Ramos (cell line): ENCODE measurements around the gene TAP2.

Experiments
- in situ Hi-C: fragments of 300-500 bp; cut with MboI; formaldehyde crosslinking; loops from one replicate; pipeline ENCODE4 v1.14.3; 2022; ENCODE audit warnings: low sequenced_read_pairs; ENCODE audit not compliant: unreplicated experiment

The TAP2 gene

GRCh38 chr6:32855467-32856174 lies 17.1 kb upstream of the TAP2 start:
- in situ Hi-C loops: no loop called here

DNA sequence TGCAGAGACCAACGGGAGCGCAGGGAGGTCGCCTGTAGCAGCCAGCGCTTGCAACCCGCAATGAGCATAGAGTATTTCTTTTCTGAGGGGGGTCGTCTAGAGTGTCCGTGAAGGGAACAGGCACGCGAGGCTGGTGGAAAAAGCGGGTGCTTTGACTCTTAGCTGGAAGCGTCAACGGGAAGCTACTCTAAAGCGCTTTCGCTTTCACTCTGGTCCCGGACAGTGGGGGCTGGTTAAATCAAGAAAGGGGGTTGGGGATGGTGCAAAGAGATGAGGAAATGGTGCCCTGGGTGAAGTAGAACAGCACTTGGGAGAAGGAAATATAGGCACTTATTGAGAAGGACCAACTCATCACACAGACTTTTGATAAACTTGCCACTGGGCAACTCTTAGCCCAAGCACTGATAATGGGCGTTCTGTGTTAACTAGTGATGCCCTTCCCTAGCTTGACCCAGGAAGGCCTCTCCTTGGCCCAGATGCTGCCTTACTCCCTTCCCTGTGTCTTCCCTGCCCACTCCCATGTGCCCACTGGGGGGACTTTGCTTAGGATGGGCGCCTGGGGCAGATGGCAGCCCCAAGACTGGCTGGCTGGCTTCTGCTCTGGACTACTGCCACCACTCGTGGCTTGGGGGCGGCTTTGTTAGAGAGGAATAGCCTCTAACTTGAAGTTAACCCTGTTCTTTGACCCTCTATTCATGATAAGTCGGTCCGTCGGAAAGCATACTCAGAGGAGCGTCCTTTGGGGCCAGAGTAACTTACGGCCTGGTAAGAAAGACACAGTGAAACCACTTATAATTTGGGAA lies 16.0 kb upstream of the TAP2 start:
- in situ Hi-C loops: no loop called here

DNA sequence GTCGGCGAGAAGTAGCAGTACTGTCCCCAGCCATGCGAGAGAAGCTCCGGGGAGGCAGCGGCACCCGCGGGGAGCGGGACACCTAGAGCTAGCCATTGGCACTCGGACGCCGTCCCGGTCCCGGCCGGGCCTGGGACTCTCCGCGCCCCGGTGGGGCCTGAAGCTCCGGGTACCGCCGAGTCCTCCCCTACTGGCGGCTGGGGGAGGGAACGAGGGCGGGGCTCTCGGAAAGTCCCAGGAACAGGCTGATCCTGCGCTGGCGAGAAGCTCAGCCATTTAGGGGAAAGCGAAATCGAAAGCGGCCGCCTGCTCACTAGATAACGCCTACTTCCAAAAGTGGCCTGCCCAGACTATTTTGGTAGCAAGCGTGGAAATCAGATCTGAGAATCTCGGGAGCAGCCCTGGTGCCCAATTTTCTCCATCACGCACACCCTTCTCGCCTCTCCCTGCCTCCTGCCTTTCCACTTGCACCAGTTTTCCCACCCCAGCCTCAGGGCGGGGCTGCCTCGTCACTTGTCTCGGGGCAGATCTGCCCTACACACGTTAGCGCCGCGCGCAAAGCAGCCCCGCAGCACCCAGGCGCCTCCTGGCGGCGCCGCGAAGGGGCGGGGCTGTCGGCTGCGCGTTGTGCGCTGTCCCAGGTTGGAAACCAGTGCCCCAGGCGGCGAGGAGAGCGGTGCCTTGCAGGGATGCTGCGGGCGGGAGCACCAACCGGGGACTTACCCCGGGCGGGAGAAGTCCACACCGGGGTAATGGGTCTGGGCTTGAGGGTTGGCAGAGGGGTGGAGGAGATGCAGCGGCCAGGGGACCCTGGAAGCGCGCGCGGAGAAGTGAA lies 15.2 kb upstream of the TAP2 start, which contains the start of the genes PSMB9 and TAP1:
PSMB9 (plus strand) TSS at position 652 of the 835 bp plus-strand sequence; CDS start at position 690, 38 bp downstream.
TAP1 (minus strand) TSS at position 164 of the 835 bp plus-strand sequence; CDS start at position 96, 68 bp downstream.
- in situ Hi-C loops: no loop called here

DNA sequence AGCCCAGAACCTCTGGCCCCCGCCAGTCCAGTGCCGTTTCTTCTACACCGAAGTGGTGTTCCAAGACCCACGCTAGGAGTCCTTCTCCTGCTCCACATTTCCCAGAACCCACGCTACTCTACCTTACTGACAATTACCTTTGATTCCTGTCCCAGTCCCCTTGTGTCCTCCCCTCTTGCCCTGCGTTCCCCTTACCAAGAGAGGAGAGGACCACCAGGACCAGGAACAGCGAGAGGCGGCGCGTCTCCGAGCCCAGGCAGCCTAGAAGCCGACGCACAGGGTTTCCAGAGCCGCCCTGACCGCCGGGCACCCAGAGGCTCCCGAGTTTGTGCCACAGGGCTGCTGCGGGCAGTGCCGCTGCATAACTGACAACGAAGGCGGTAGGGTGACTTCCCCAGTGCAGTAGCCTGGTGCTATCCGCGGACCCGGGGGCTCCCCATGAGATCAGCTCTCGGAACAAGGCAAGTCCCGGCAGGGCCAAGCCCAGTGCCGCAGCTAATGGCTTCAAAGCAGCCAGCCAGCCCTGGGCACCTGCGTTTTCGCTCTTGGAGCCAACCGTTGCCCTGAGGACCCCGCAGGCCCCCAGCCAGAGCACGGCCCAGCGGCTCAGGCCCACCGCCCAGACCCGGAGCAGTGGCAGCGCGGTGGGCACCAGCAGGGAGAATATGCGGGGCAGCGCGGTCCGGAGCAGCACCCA lies 14.5 kb upstream of the TAP2 start:
- in situ Hi-C loops: no loop called here

GRCh38 chr6:32852018-32852843 lies 13.7 kb upstream of the TAP2 start:
- in situ Hi-C loops: no loop called here

DNA sequence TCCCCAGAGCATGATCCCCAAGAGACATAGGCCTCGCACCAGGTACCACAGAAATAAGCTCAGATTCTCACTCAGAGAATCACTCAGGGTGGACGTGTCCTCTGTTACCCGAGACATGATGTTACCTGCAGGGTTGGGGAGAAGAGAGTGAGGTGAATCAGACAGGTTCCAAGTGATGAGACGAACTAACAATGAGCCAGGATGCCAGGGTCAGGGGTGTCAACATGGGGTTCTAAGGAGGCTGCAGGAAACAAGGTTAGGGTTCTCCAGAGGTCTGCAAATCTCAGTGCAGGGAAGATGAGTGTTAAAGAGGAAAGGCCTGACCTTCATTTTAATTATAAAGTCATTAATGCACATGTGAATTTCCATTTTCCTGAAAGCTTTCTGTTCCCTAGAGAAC lies 12.5 kb upstream of the TAP2 start:
- in situ Hi-C loops: no loop called here

- in situ Hi-C loops: no loop called here
These were observed 10.6 kb upstream of the TAP2 start for GRCh38 chr6:32849126-32849525.

DNA sequence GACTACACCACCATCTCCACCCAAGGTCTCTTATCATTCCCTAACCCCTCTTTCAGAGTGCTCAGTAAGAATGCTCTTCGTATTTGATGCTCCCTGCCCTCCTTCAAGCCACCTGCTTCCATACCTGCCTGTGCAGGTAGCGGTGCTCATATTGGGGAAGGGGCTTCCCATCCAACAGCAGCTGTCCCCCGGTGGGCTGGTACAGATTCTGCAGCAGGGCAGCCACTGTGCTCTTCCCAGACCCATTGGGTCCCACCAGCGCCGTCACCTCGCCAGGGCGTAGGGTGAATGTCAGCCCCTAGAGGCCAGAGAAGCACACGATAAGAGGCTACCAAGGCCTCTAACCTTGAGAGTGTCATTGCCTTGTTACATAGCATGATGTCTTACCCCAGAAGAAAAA lies 9.3 kb upstream of the TAP2 start:
- in situ Hi-C loops: no loop called here

DNA sequence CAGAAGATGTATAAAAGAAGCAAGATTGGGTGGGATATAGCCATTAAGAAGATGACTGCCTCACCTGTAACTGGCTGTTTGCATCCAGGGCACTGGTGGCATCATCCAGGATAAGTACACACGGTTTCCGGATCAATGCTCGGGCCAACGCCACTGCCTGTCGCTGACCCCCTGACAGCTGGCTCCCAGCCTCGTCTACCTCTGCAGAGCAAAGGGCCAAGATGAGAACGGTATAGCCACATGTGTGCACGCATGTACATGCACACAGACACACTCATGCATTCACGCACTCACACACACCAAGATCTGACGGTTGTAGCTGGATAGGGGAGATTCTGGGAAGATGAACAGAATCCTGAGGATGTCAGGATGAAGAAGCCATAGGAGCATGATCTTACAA lies 8.5 kb upstream of the TAP2 start:
- in situ Hi-C loops: no loop called here

- in situ Hi-C loops: no loop called here
These were observed 6.9 kb upstream of the TAP2 start for GRCh38 chr6:32845384-32845884.

GRCh38 chr6:32844839-32845383 lies 6.4 kb upstream of the TAP2 start:
- in situ Hi-C loops: no loop called here

DNA sequence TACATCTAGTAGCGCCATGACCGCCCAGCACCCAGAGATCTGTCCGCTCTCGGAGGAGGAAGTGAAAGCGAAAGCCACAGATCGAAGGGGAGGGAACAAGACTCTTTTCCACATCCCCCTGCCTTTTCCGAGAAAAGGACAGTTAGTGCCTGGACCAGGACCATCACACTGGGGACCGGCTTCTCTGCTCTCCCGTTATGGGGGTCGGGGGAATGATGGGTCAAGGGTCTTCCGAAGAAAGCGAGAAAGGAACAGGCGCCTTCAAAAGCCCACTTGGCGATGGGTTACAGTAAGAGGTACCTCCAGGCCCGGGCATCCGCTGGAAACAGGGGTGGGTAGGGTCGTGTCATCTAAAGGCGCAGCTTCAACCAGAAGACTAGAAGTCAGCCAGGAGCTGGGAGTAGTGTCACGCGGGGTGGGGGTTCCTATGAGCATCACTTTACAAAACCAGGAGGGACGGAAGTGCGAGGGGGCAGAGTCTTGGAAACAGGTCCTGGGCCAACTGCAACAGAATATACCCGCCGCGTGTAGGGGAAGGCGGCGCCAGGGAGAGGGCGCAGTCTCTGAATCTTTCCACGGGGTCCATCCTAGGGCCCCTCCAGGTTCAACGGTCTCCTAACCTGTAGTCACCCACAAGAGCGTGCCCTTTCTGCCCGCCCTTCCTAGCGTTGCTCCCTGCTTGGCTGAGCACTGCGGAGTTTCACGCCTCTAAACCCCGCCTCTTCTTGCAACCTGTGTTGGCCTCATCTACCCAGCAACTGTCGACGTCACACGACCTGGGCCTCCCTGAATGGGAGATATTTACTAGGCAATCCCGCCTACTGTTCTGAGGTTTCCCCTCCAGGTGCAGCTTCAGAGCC lies 5.7 kb upstream of the TAP2 start, which contains the start of gene PSMB8:
PSMB8 (minus strand) TSS at position 69 of the 860 bp plus-strand sequence; CDS start at position 18, 51 bp downstream.
- in situ Hi-C loops: no loop called here

DNA sequence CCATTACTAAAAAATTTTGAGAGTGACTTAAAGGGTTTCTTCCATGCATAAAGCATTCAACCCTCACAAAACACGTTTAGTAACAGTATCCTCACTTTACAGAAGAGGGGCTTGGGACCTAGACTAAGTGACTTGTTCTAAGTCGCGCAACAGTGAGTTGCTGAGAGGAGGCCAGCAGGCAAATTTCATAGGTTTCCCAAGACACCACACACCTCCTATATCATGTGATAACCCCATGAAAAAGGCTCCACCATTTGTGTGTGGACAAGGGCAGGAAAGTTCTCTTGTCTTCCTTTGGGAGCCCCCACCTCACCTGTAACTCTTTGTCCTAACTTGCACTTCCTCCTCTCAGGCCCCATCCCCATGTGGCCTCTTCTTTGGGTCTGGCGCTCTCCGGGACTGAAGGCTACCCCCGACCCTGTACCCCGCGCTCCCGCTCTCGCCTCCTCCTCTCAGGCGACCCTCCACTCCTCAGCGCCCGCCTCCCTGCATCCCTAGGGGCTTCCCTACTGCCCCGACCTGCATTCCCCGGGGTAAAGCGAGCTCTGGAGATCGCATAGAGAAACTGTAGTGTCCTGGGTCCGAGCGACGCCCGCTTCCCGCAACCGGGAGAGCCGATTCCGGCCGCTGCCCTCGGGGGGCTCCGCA lies 4.9 kb upstream of the TAP2 start:
- in situ Hi-C loops: no loop called here

DNA sequence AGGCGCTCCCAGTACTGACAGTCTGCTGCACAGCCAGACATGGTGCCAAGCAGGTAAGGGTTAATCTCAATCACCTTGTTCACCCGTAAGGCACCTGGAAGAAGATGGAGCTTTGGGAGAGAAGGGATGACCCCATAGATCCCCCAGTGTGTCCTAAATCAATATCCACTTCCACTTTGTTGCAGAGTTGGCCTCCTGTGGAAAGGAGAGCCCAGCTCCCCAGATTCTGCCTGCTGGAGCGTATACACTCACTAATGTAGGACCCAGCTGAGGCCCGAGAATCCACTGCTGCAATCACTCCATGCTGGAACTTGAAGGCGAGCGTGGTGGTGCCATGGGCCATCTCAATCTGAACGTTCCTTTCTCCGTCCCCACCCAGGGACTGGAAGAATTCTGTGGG lies 4.2 kb upstream of the TAP2 start:
- in situ Hi-C loops: no loop called here

GRCh38 chr6:32842021-32842650 lies 3.6 kb upstream of the TAP2 start:
- in situ Hi-C loops: no loop called here

GRCh38 chr6:32840604-32841246 lies 2.2 kb upstream of the TAP2 start:
- in situ Hi-C loops: no loop called here
